Measurements from ENCODE around the gene CBX3. TPM values are rescaled to one million over a fixed set of nuclear protein-coding genes. Genes with fewer than 3 reads are reported as not detected.

The CBX3 gene
- total and polyA plus RNA-seq, 9 donors = 148 to 210 (median 183) TPM

DNA sequence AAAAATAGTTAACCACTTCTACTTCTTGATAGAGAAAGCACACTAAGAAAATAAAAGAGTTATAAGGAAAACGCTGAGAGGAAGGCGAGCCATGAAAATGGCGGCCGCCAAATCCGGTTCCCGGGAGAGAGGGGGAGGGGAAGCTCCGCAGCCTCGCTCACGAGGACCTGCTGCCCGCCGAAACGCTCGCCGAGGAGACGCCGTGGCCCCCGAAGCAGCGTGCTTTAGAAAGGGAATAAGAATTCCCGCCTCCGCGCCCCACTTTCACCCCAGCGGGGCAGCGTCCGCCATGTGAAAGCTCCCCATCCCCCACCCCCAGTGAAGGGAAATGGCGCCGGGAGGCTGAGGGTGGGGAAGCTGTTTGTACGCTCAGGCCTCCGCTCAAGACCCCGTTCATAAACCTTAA lies 1.5 kb upstream of the CBX3 start:
- DNase-seq = peak; percentile 85
- peak overlapping the region; percentile 100 for H3K27ac ChIP-seq (ENCODE audit: low read length)
- peak overlapping the region; percentile 96 for H3K4me3 ChIP-seq (ENCODE audit: low read length)
- peaks cover 20% of the 10 kb centered on the region for H3K36me3 ChIP-seq (ENCODE audit: control insufficient read depth, insufficient read depth, low read length)
- 0% methylated on average over 10 of the region's 29 CpGs for WGBS (ENCODE audit: insufficient coverage)
- no peaks in the 10 kb centered on the region for H3K27me3 ChIP-seq (ENCODE audit: control insufficient read depth, insufficient read depth, low read length)
- H3K4me1 ChIP-seq (ENCODE audit: control insufficient read depth, insufficient read depth, low read length) = peaks cover 5% of the 10 kb centered on the region
- H3K9me3 ChIP-seq (replicated peaks; ENCODE audit: control insufficient read depth, low read depth, low read length) = no peaks in the 10 kb centered on the region

DNA sequence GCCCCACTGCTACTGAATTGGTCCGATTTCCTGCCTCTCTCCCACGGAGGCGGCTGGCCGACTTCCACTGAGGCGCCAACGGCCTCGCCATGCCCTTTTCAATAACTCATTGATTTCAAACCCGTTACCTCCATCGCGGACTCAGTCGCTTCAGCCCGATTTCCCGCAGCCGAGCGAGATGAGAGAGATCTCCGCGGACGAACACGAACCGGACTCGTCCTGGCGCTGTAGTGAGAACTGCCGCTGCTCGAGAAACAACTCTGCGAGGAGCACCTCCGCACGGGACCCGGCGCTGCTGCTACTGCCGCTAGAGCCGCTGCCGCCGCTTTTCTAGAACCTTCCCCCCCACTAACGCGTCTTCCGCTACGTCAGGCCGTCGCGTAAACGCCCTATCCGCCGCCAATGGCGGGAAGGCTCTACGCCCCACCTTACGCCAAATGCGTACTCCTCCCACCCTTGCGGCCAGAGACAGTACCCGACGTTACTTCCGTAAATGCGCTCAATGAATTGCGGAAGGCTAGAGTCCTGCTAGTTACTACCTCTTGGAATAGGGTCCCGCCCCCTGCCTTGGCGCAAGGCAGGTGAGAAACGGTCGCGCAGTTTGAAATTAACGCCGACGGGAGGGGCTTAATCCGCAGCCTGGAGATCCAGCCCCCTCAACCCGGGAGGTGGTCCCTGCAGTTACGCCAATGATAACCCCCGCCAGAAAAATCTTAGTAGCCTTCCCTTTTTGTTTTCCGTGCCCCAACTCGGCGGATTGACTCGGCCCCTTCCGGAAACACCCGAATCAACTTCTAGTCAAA lies 900 bp upstream of the CBX3 start, which contains the start of gene HNRNPA2B1:
Gene HNRNPA2B1 (minus strand): TSS at position 303 of the 803 bp plus-strand sequence. CDS start 169 bp downstream, at position 134.
- no peaks in the 10 kb centered on the region for H3K9me3 ChIP-seq (replicated peaks; ENCODE audit: control insufficient read depth, low read depth, low read length)
- under 1% methylated on average over 65 of the region's 71 CpGs for WGBS (ENCODE audit: insufficient coverage)
- H3K27ac ChIP-seq (ENCODE audit: low read length) = peak within 1 kb of the TSS; percentile 100
- peak within 1 kb of the TSS; percentile 96 for H3K4me3 ChIP-seq (ENCODE audit: low read length)
- no peaks in the 10 kb centered on the region for H3K27me3 ChIP-seq (ENCODE audit: control insufficient read depth, insufficient read depth, low read length)
- DNase-seq = peak; percentile 100
- H3K4me1 ChIP-seq (ENCODE audit: control insufficient read depth, insufficient read depth, low read length) = peaks cover 5% of the 10 kb centered on the region
- peaks cover 19% of the 10 kb centered on the region for H3K36me3 ChIP-seq (ENCODE audit: control insufficient read depth, insufficient read depth, low read length)

DNA sequence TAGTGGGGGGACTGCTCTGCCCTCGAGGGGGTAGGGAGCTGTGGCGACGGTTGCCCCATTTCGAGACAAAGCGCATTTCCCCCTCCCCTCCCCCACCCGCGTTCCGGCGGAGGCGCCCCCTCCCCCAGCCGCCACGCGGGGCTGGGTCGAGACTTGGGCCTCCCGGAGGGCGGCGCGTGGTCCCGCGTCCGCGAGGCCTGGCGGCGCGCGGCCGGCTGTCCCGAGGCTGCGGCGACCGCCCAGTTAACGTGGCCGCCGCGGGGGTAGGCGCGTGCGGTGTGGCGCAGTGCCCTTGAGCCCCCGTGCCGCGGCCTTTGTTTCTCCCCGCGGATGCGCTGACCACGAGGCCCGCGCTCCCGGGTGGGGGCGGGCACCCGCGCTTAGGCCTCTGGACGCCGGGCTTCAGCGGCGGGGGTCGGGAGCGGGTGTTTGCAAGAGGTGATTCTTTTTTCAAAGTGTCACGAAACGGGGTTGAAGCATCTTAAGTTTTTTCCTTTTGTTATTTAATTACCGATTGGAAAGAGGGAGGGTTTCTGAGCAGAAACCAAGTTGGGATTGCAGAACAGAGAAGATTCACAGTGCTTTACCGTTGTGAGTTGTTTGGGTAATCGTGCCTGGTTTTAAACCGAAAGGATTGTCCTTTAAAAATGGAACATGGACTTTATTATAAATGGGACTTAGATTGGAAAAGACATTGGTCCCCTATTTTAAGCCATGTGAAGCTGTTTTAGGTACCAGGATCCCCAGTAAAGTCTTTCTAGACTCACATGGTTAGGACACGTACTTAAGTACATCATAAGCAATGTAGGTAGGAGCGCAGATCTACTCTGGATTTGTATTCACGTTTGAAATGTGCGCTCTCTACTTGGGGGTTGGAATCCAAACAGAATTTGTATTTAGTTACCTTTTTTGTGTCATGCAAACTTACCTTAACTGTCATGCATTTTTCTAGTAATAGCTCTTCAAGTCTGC lies 760 bp downstream of the CBX3 start:
- WGBS (ENCODE audit: insufficient coverage) = under 1% methylated on average over 44 of the region's 68 CpGs
- DNase-seq = peak; percentile 70

GRCh38 chr7:26203016-26203415 lies 1.5 kb downstream of the CBX3 start:
- no peaks in the 10 kb centered on the region for H3K9me3 ChIP-seq (replicated peaks; ENCODE audit: control insufficient read depth, low read depth, low read length)
- peak overlapping the region; percentile 85 for H3K4me3 ChIP-seq (ENCODE audit: low read length)
- H3K4me1 ChIP-seq (ENCODE audit: control insufficient read depth, insufficient read depth, low read length) = no peaks in the 10 kb centered on the region
- H3K36me3 ChIP-seq (ENCODE audit: control insufficient read depth, insufficient read depth, low read length) = peaks cover 17% of the 10 kb centered on the region
- no peak for DNase-seq
- no peaks in the 10 kb centered on the region for H3K27me3 ChIP-seq (ENCODE audit: control insufficient read depth, insufficient read depth, low read length)
- WGBS (ENCODE audit: insufficient coverage) = no CpG with 5 or more reads among the region's 2 CpGs
- no peak overlapping the region for H3K27ac ChIP-seq (ENCODE audit: low read length)

More for the DNA sequence above, 760 bp downstream of the CBX3 start:
- Histone ChIP-seq H3K4me3 (ENCODE audit: low read length) (peak overlapping the region; percentile 85), H3K4me1 (ENCODE audit: control insufficient read depth, insufficient read depth, low read length) (no peaks in the 10 kb centered on the region), H3K36me3 (ENCODE audit: control insufficient read depth, insufficient read depth, low read length) (peaks cover 11% of the 10 kb centered on the region), H3K9me3 (replicated peaks; ENCODE audit: control insufficient read depth, low read depth, low read length) (no peaks in the 10 kb centered on the region), H3K27ac (ENCODE audit: low read length) (peak overlapping the region; percentile 99), H3K27me3 (ENCODE audit: control insufficient read depth, insufficient read depth, low read length) (no peaks in the 10 kb centered on the region)

DNA sequence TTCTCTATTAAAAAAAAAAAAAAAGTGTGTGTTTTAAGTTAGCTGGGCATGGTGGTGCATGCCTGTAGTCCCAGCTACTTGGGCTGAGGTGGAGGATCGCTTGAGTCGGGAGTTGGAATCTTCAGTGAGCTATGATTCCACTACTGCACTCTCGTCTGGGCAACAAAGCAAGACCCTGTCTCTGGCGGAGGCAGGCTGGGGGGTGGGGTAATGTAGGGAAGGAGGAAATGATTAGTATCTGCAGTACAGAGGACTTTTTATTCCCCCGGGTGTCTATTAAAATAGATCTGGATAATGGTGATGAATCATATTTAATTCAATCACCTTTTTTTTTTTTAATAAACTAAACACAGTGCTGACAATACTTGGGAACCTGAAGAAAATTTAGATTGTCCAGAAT lies 6.5 kb downstream of the CBX3 start:
- 90% methylated on average over 2 of the region's 5 CpGs for WGBS (ENCODE audit: insufficient coverage)
- H3K36me3 ChIP-seq (ENCODE audit: control insufficient read depth, insufficient read depth, low read length) = peaks cover 41% of the 10 kb centered on the region

DNA sequence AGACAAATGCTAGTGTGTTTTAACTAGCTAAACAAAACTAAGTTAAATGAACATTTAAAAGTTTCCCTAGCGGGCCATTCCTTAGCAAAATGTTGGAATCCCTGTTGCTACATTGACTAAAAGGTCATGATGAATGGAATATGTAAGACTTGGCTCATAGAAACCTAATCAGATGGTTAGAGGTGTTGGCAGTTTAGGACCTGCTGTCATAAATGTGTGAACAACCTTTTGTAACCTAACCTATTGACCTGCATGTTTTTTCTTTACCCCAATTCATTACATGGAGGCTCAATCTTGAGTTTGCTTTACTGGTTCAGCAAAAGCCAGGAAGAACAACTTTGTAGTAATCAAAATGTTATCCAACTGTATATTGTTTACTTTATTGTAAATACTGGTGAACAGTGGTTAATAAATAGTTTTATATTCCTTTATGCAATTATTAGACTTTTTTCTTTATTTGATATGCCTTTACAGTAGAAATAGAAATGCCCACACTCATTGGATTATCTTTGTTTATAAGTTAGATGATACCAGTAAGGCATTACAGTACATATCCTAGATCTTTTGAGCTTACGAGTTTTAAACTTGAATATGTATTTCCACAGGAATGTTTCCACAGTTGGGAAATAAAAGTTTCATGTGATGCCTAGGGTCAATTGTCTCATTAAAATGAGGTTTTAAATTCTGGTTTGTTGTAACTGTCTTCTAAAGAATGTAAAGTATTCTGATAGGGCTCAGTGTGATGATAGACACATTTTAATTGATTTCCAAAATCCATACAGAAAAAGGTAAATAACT lies 11.6 kb downstream of the CBX3 start:
- H3K27me3 ChIP-seq (ENCODE audit: control insufficient read depth, insufficient read depth, low read length) = no peaks in the 10 kb centered on the region
- no peak for DNase-seq
- H3K4me1 ChIP-seq (ENCODE audit: control insufficient read depth, insufficient read depth, low read length) = no peaks in the 10 kb centered on the region
- no peak overlapping the region for H3K4me3 ChIP-seq (ENCODE audit: low read length)
- H3K27ac ChIP-seq (ENCODE audit: low read length) = no peak overlapping the region
- H3K9me3 ChIP-seq (replicated peaks; ENCODE audit: control insufficient read depth, low read depth, low read length) = no peaks in the 10 kb centered on the region
- no CpG with 5 or more reads among the region's 2 CpGs for WGBS (ENCODE audit: insufficient coverage)
- peaks cover 25% of the 10 kb centered on the region for H3K36me3 ChIP-seq (ENCODE audit: control insufficient read depth, insufficient read depth, low read length)

More for the DNA sequence above, 6.5 kb downstream of the CBX3 start:
- Histone ChIP-seq H3K9me3 (replicated peaks; ENCODE audit: control insufficient read depth, low read depth, low read length) (no peaks in the 10 kb centered on the region), H3K4me3 (ENCODE audit: low read length) (no peak overlapping the region), H3K27ac (ENCODE audit: low read length) (no peak overlapping the region), H3K27me3 (ENCODE audit: control insufficient read depth, insufficient read depth, low read length) (no peaks in the 10 kb centered on the region), H3K4me1 (ENCODE audit: control insufficient read depth, insufficient read depth, low read length) (no peaks in the 10 kb centered on the region)
- no peak for DNase-seq

DNA sequence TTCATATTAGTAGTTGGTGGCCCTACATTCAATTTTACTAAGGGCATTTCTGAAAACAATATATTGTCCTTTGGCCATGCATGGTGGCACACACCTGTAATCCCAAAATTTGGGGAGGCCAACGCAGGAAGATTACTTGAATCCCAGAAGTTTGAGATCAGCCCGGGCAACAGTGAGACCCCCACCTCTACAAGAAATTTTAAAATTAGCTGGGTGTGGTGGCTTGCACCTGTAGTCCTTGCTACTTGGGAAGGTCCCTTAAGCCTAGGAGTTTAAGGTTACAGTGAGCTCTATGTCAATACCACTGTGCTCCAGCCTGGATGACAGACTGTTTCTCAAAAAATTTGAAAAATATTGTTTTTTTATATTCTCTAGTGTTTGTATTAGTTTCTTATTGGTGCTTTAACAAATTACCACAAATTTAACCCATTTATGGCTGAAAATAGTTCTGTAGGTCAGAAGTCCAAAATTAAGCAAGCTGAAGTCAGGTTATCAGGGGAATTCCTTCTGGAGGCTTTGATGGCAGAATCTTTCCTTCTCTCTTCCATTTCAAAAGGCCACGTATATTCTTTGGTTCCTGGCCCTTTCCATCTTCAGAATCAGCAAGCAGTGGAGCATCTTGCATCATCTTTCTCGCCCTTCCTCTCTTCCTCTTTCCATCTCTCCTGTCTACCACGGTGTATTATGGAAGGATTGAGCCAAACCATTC lies 12.4 kb downstream of the CBX3 start:
- Histone ChIP-seq H3K4me3 (ENCODE audit: low read length) (no peak overlapping the region), H3K9me3 (replicated peaks; ENCODE audit: control insufficient read depth, low read depth, low read length) (no peaks in the 10 kb centered on the region), H3K27ac (ENCODE audit: low read length) (no peak overlapping the region), H3K27me3 (ENCODE audit: control insufficient read depth, insufficient read depth, low read length) (no peaks in the 10 kb centered on the region), H3K4me1 (ENCODE audit: control insufficient read depth, insufficient read depth, low read length) (no peaks in the 10 kb centered on the region), H3K36me3 (ENCODE audit: control insufficient read depth, insufficient read depth, low read length) (peaks cover 19% of the 10 kb centered on the region)
- no peak for DNase-seq
- WGBS (ENCODE audit: insufficient coverage) = 63% methylated on average over 1 of the region's 5 CpGs

DNA sequence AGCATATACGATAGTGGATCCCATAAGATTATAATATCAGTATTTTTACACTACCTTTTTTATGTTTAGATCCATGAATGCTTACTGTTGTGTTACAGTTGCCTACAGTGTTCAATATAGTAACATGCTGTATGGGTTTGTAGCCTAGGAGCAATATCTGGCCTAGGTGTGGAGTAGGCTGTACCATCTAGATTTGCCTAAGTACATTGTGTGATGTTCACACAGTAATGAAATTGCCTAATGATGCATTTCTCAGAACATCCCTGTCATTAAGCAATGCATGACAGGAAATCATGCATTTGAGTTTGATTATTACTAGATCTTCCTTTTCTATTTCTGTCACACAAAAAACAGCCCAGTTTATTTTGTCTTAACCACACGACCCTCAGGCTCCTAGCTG lies 14.5 kb downstream of the CBX3 start:
- no peaks in the 10 kb centered on the region for H3K9me3 ChIP-seq (replicated peaks; ENCODE audit: control insufficient read depth, low read depth, low read length)
- DNase-seq = no peak
- WGBS (ENCODE audit: insufficient coverage) = no CpG with 5 or more reads among the region's 2 CpGs
- H3K4me3 ChIP-seq (ENCODE audit: low read length) = no peak overlapping the region
- H3K36me3 ChIP-seq (ENCODE audit: control insufficient read depth, insufficient read depth, low read length) = peaks cover 2% of the 10 kb centered on the region
- H3K4me1 ChIP-seq (ENCODE audit: control insufficient read depth, insufficient read depth, low read length) = no peaks in the 10 kb centered on the region
- H3K27ac ChIP-seq (ENCODE audit: low read length) = no peak overlapping the region
- no peaks in the 10 kb centered on the region for H3K27me3 ChIP-seq (ENCODE audit: control insufficient read depth, insufficient read depth, low read length)

- Histone ChIP-seq H3K4me3 (ENCODE audit: low read length) (no peak overlapping the region), H3K27ac (ENCODE audit: low read length) (no peak overlapping the region), H3K36me3 (ENCODE audit: control insufficient read depth, insufficient read depth, low read length) (no peaks in the 10 kb centered on the region), H3K4me1 (ENCODE audit: control insufficient read depth, insufficient read depth, low read length) (no peaks in the 10 kb centered on the region), H3K27me3 (ENCODE audit: control insufficient read depth, insufficient read depth, low read length) (no peaks in the 10 kb centered on the region), H3K9me3 (replicated peaks; ENCODE audit: control insufficient read depth, low read depth, low read length) (no peaks in the 10 kb centered on the region)
- 76% methylated on average over 4 of the region's 5 CpGs for WGBS (ENCODE audit: insufficient coverage)
- no peak for DNase-seq
These were observed 22.8 kb downstream of the CBX3 start for GRCh38 chr7:26224359-26224758.
